Hindlimb muscle (tissue), 1 donor: Measurements from ENCODE around the gene ACP2. TPM values are rescaled to one million over a fixed set of nuclear protein-coding genes. Genes with fewer than 3 reads are reported as not detected.
A peak's percentile ranks its signal among the peaks of the same experiment; 100 is the strongest.
"Not testable (repeated sequence)": the region's sequence is repeated elsewhere in the genome, so short reads cannot be mapped to it uniquely, and the experiment has no call there.

ENCODE experiments used
- DNase-seq: peaks from one replicate; pipeline ENCODE4 v3.0.0-alpha.2; 2013
- polyA plus RNA-seq: library from polyadenylated mRNA; unstranded; fragments of 120-200 nt; gene quantifications from one replicate; pipeline ENCODE4 v1.2.1, GENCODE V29; 2013; ENCODE audit not compliant: insufficient read length

The ACP2 gene
- polyA plus RNA-seq, 1 donor = 30.8 TPM

- DNase-seq = no peak
Measured at GRCh38 chr11:47241841-47242301, 6.7 kb downstream of the ACP2 start.

GRCh38 chr11:47239852-47240251 lies 8.8 kb downstream of the ACP2 start:
- DNase-seq = no peak

GRCh38 chr11:47236482-47236881 lies 12.1 kb downstream of the ACP2 start:
- no peak for DNase-seq

- no peak for DNase-seq
Measured at GRCh38 chr11:47235163-47235562, 13.5 kb downstream of the ACP2 start.

GRCh38 chr11:47234669-47235100 lies 13.9 kb downstream of the ACP2 start:
- DNase-seq = no peak

- DNase-seq = no peak
Measured at GRCh38 chr11:47233989-47234668, 14.5 kb downstream of the ACP2 start.

- DNase-seq = no peak
Measured at GRCh38 chr11:47233051-47233450, 15.6 kb downstream of the ACP2 start.

- no peak for DNase-seq
Measured at GRCh38 chr11:47229161-47229560, 19.5 kb downstream of the ACP2 start.

GRCh38 chr11:47225552-47226400 lies 22.8 kb downstream of the ACP2 start:
- no peak for DNase-seq

- DNase-seq = no peak
Measured at GRCh38 chr11:47222696-47223095, 25.9 kb downstream of the ACP2 start.

GRCh38 chr11:47220401-47220821 lies 28.2 kb downstream of the ACP2 start:
- DNase-seq = no peak

GRCh38 chr11:47216121-47216798 lies 32.4 kb downstream of the ACP2 start:
- DNase-seq = peak; percentile 69

- peak; percentile 11 for DNase-seq
Measured at GRCh38 chr11:47215366-47215910, 33.2 kb downstream of the ACP2 start.

GRCh38 chr11:47213950-47214565 lies 34.6 kb downstream of the ACP2 start:
- peak; percentile 74 for DNase-seq

- DNase-seq = no peak
Measured at GRCh38 chr11:47212938-47213337, 35.7 kb downstream of the ACP2 start.

- no peak for DNase-seq
Measured at GRCh38 chr11:47208628-47209027, 40.0 kb downstream of the ACP2 start.

GRCh38 chr11:47208008-47208552 lies 40.5 kb downstream of the ACP2 start:
- DNase-seq = not testable (repeated sequence)

- DNase-seq = no peak
Measured at GRCh38 chr11:47207459-47207858, 41.2 kb downstream of the ACP2 start.

- DNase-seq = not testable (repeated sequence)
Measured at GRCh38 chr11:47206577-47206976, 42.0 kb downstream of the ACP2 start.

GRCh38 chr11:47204637-47204989 lies 44.0 kb downstream of the ACP2 start:
- no peak for DNase-seq

GRCh38 chr11:47202576-47202975 lies 46.0 kb downstream of the ACP2 start:
- DNase-seq = no peak

GRCh38 chr11:47201015-47201414 lies 47.6 kb downstream of the ACP2 start:
- no peak for DNase-seq
